ENCODE results near the gene GTF2A1.

Gene GTF2A1

DNA sequence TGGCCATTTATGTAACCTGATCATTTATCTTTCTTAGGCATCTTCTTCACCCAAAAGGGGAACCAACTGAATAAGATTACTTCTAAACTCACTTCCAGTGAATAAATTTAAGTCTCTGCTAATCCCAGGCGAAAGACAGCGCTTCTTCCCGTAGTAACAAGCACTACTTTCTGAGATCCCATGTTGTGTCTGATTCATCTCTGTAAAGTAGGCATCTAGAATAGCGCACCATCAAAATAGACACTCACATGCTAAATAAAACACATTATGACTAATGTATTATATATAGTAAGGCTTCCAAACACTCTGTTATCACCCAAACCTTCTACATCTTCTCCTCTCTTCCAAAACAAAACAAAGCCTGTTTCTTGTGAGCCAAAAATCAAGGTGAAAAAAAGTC is 15.1 kb downstream of the GTF2A1 start:
- no peak overlapping the region for H3K4me3 ChIP-seq (ENCODE audit: low read depth, low read length)
- TF ChIP-seq, protein P1, sequence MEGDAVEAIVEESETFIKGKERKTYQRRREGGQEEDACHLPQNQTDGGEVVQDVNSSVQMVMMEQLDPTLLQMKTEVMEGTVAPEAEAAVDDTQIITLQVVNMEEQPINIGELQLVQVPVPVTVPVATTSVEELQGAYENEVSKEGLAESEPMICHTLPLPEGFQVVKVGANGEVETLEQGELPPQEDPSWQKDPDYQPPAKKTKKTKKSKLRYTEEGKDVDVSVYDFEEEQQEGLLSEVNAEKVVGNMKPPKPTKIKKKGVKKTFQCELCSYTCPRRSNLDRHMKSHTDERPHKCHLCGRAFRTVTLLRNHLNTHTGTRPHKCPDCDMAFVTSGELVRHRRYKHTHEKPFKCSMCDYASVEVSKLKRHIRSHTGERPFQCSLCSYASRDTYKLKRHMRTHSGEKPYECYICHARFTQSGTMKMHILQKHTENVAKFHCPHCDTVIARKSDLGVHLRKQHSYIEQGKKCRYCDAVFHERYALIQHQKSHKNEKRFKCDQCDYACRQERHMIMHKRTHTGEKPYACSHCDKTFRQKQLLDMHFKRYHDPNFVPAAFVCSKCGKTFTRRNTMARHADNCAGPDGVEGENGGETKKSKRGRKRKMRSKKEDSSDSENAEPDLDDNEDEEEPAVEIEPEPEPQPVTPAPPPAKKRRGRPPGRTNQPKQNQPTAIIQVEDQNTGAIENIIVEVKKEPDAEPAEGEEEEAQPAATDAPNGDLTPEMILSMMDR (IDR thresholded peaks at IDR 0.05; ENCODE audit: borderline replicate concordance, insufficient read depth, low read depth, low read length): no peak

DNA sequence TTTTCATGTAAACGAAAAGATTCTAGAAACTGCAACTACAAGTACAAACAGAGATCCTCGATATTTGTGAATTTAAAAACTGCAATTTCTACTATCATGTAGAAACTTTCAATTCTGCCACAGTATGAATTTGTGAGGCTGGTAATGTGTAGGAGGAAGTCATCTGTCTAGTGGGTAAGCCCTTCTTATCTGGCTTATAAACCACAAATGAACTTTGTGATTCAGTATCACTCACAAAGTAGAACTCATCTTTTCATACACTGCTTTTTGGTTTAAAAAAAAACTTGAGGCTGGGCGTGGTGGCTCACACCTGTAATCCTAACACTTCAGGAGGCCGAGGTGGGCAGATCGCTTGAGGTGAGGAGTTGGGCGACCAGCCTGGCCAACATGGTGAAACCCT is 20.7 kb downstream of the GTF2A1 start:
- no peak overlapping the region for H3K4me3 ChIP-seq (ENCODE audit: low read depth, low read length)
- TF ChIP-seq, protein P1 (IDR thresholded peaks at IDR 0.05; ENCODE audit: borderline replicate concordance, insufficient read depth, low read depth, low read length): no peak

DNA sequence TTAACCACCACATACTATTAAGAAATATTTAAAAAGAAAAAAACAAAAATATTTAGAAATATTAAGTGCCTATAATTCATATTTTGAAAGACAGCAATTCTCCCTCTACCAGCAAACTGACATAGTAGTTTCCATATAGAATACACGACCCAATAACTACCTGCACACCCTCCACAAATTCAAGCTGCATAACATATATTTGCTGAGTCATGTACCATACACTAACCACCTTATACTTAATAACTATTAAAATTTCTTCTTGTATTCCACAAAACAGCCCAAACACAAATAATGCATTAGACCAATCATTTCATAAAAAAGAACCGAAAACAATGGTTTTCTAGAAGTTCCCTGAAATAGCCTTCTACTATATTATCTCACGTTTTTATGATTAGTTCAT is 21.7 kb downstream of the GTF2A1 start:
- TF ChIP-seq, protein P1 (IDR thresholded peaks at IDR 0.05; ENCODE audit: borderline replicate concordance, insufficient read depth, low read depth, low read length): no peak
- no peak overlapping the region for H3K4me3 ChIP-seq (ENCODE audit: low read depth, low read length)

DNA sequence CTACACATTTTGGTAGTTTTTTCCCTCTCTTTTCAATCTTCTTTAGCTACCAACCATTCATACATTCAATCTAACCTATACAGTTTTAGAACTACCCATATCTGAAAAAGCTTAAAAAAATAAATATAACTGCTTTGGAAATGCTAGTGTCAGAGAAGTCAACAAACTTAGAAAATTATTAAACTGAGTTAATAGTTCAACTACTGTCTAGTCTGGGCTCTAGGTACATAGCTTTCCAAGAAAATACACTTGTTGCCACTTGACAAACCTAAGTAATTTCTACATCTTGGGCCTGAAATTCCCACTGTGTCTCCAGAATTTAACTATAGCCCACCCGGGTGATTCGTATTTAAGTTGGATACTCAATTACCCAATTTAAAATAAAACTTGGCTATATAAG is 22.1 kb downstream of the GTF2A1 start:
- H3K4me3 ChIP-seq (ENCODE audit: low read depth, low read length): no peak overlapping the region
- TF ChIP-seq, protein P1 (IDR thresholded peaks at IDR 0.05; ENCODE audit: borderline replicate concordance, insufficient read depth, low read depth, low read length): no peak

DNA sequence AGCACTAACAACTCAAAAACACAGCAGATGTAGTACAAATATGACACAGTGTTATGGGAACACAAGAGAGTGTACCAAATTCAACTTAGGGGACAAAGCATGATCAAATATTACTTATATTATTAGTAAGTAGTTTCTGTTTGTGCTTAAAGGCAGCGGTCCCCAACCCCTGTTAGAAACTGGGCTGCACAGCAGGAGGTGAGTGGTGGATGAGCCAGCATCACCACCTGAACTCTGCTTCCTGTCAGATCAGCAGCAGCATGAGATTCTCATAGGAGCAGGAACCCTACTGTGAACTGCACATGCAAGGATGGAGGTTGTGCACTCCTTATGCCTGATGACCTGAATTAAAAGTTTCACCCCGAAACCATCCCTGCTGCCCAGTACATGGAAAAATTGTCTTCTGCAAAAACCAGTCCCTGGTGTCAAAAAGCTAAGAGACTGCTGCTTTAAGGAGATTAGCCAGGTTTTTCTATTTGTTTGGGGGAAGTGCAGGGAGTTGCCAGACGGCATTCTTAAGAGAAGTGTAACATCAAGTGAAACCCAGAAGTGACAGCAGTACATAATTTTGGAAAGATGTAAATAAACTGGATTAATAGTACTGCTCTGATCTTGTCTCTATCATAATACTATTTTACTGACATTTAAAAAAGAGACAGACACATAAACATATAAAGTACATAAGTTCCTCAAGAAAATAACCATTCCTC is 26.7 kb downstream of the GTF2A1 start:
- TF ChIP-seq, protein P1 (IDR thresholded peaks at IDR 0.05; ENCODE audit: borderline replicate concordance, insufficient read depth, low read depth, low read length): no peak
- H3K4me3 ChIP-seq (ENCODE audit: low read depth, low read length): no peak overlapping the region

DNA sequence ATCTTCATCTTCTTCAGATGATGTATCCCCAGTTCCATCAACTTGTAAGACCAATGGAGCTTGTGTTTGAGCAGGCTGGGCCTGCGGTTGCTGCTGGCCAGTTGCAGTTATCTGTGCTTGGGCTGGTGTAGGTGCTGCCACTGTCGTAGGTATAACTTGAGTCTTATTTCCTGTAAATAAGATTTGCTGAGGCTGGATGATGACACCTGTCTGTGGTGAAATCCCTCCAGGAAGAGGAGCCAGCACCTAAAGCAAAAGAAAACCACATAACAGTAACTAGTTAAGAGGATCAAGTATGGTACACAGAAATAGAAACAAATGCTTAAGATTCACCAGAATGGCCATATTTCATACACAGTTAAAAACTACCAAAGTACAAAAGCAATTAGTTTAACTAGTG is 28.2 kb downstream of the GTF2A1 start:
- TF ChIP-seq, protein P1 (IDR thresholded peaks at IDR 0.05; ENCODE audit: borderline replicate concordance, insufficient read depth, low read depth, low read length): no peak
- H3K4me3 ChIP-seq (ENCODE audit: low read depth, low read length): no peak overlapping the region

DNA sequence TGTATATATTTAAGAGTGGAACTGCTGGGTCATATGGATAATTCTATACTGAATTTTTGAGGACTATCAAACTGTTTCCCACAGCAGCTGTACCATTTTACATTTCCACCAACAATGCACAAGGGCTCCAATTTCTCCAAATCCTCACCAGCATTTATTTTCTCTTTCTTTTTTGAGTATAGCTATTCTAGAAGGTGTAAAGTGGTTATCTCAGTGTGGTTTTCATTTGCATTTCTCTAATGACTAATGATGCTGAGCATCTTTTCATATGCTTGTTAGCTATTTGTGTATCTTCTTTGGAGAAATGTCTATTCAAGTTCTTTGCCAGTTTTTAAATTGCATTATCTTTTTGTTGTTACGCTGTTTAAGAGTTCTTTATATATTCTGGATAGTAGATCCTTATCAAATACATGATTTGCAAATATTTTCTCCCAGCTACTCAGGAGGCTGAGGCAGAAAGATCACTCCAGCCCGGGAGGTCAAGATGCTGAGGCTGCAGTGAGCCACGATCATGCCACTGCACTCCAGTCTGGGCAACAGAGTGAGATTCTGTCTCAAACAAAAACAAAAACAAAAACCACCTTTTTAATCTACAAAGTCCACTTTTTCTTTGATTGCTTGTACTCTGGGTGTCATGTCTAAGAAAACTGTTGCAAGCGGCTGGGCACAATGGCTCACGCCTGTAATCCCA is 32.8 kb downstream of the GTF2A1 start:
- TF ChIP-seq, protein P1 (IDR thresholded peaks at IDR 0.05; ENCODE audit: borderline replicate concordance, insufficient read depth, low read depth, low read length): no peak
- H3K4me3 ChIP-seq (ENCODE audit: low read depth, low read length): no peak overlapping the region
